Activated T-cell treated with anti-CD3 and anti-CD28 coated beads for 24 hours (primary cell): ENCODE measurements around the gene OST4.

Experiments
- DNase-seq: peaks from one replicate; pipeline ENCODE4 v3.0.0-alpha.2; 2020; ENCODE audit warnings: low read depth

OST4 gene

DNA sequence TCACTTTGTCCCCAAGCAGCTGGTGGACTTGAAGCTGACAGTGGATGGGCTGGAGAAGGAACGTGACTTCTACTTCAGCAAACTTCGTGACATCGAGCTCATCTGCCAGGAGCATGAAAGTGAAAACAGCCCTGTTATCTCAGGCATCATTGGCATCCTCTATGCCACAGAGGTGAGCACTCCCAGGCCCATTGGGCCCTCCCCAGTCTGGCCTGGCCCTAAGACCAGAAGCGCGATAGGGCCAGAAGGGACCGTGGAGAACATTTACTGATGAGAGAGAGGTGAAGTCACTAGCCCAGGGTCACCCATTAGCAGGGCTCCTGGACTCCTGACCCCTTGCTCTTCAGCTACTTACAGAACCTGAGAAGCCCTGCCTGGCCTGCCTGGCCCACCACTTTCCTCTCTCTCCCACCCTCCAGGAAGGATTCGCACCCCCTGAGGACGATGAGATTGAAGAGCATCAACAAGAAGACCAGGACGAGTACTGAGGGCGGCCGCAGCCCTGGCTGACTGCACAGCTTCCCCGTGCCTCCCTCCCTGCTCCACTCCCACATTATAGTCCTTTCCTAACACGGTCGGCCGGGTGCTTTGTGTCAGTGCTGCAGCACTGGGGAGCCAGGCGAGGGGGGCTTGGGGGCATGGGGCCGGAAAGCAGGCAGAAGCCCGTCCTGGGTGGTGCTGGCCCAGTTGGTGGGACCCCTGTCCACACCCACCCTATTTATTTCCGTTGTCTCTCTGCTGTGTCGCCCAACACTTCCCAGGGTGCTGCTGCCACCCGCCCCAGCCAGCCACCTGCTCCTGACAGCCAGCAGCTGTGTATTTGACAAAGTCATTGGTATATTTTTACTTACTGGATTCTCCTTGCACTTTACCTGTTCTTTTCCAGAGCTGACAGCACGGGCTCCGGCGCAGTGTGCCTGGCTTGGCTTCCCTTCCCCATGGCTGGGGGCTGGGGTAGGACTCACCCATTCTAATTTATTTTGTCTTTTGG, 45.3 kb downstream of the OST4 start:
- no peak for DNase-seq

GRCh38 chr2:27025281-27025800, 46.1 kb downstream of the OST4 start:
- no peak for DNase-seq

DNA sequence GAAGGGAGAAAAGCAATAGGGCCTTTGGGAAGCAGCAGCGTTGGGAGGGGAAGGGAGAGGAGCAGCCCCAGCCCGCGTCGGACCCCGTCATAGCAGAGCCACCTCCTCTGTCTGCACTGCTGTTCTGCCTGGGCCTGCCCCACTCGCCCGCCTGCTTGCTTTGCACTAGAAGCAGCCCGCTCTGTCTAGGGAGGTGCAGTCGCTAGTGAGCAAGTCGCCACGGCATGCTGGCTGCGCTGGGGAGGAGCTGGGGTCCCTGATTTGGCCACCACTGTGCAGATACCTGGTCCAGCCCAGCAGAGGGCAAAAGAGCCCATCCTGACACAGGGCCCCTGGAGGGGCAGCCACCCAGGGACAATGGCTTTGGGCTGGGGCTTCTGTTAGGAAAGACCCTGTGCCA, 46.6 kb downstream of the OST4 start:
- no peak for DNase-seq

GRCh38 chr2:27024188-27024587, 47.3 kb downstream of the OST4 start:
- DNase-seq = no peak

DNA sequence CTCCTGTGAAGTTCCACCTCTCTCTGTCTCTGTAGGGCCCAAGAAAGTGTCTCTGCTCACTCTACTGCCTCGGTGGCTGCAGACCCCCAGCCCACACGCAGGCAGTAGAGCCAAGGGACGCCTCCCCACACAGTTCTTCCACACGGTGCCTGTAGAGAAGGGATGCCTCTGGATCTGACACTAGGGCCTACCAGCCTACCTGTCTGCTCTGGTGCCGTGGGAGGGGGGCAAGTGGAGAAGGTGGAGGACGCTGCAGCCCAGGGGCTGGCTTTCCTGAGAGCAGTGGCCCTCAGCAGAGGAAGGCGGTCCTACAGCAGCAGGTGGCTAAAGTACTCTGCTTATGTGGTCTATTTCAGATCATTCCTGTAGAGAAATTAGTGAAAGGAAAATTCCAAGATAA, 47.7 kb downstream of the OST4 start:
- DNase-seq = no peak

GRCh38 chr2:27021253-27022049, 50.0 kb downstream of the OST4 start:
- DNase-seq = no peak
